ENCODE data around the gene GNPNAT1. TPM values are rescaled to one million over a fixed set of nuclear protein-coding genes. Genes with fewer than 3 reads are reported as not detected.

The GNPNAT1 gene
- total and polyA plus RNA-seq, 2 of the 4 experiments (the other 2 are of a cell fraction), result 19.4 to 30.5 TPM

DNA sequence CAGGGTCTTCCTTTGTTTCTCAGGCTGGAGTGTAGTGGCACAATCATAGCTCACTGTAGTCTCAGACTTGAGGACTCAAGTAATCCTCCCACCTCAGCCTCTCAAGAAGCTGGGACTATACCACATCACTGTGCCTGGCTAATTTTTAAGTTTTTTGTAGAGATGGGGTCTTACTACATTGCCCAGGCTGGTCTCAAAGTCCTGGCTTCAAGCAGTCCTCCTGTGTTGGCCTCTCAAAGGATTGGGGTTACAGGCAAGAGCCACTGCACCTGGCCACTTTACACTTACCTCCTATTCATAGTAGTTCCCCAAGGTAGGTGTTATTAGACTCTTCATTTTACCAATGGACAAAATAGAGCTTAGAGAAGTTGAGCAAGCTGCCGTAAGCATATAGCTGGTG, 32.3 kb downstream of the GNPNAT1 start:
- H3K27ac ChIP-seq (ENCODE audit: insufficient read depth, low read length), result no peak overlapping the region
- H3K27me3 ChIP-seq (ENCODE audit: control insufficient read depth, insufficient read depth, low read length), result no peaks in the 10 kb centered on the region
- H2AFZ ChIP-seq (replicated peaks; ENCODE audit: low read length, poor library complexity), result no peak overlapping the region
- BruUV-seq (replicated peaks), result no TSS peak
- ChIA-PET POLR2A (ENCODE audit: unreplicated experiment) (no interaction called here), CTCF (no interaction called here)
- no peak overlapping the region for H3K9ac ChIP-seq (ENCODE audit: low read depth, low read length)
- no peak overlapping the region for H3K4me2 ChIP-seq (ENCODE audit: low read depth, low read length)
- no peaks in the 10 kb centered on the region for H3K4me1 ChIP-seq (ENCODE audit: control insufficient read depth, insufficient read depth, low read length)
- no peak overlapping the region for H2BK20ac ChIP-seq (ENCODE audit: low read depth, low read length)
- ATAC-seq (ENCODE audit: low read depth), result no peak
- no peak overlapping the region for H2BK5ac ChIP-seq (ENCODE audit: low read depth, low read length, poor library complexity, severe bottlenecking)
- H2AK9ac ChIP-seq (replicated peaks; ENCODE audit: low read depth, low read length, poor library complexity), result no peak overlapping the region
- no peak overlapping the region for H3K23ac ChIP-seq (ENCODE audit: low read depth, low read length)
- H4K5ac ChIP-seq (ENCODE audit: low read depth, low read length), result no peak overlapping the region
- H4K8ac ChIP-seq (ENCODE audit: low read depth in 2 of 2, low read length in 2 of 2), result no peak overlapping the region
- no peak for DNase-seq
- TF ChIP-seq, protein P1, sequence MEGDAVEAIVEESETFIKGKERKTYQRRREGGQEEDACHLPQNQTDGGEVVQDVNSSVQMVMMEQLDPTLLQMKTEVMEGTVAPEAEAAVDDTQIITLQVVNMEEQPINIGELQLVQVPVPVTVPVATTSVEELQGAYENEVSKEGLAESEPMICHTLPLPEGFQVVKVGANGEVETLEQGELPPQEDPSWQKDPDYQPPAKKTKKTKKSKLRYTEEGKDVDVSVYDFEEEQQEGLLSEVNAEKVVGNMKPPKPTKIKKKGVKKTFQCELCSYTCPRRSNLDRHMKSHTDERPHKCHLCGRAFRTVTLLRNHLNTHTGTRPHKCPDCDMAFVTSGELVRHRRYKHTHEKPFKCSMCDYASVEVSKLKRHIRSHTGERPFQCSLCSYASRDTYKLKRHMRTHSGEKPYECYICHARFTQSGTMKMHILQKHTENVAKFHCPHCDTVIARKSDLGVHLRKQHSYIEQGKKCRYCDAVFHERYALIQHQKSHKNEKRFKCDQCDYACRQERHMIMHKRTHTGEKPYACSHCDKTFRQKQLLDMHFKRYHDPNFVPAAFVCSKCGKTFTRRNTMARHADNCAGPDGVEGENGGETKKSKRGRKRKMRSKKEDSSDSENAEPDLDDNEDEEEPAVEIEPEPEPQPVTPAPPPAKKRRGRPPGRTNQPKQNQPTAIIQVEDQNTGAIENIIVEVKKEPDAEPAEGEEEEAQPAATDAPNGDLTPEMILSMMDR (conservative IDR thresholded peaks at IDR 0.05; ENCODE audit: low read depth, low read length), result no peak
- TF ChIP-seq CHD1 (IDR thresholded peaks at IDR 0.05; ENCODE audit: low read depth, low read length) (no peak), CEBPB (IDR thresholded peaks at IDR 0.05; ENCODE audit: low read depth, low read length) (no peak), BHLHE40 (IDR thresholded peaks at IDR 0.05; ENCODE audit: low read depth, low read length) (no peak), MXI1 (IDR thresholded peaks at IDR 0.05; ENCODE audit: borderline replicate concordance, low read depth, low read length) (no peak), RFX5 (IDR thresholded peaks at IDR 0.05; ENCODE audit: low read depth, low read length) (no peak), NFE2L2 (IDR thresholded peaks at IDR 0.05; ENCODE audit: low read depth, low read length) (no peak), MAZ (IDR thresholded peaks at IDR 0.05; ENCODE audit: borderline replicate concordance, low read depth, low read length) (no peak), FOS (IDR thresholded peaks at IDR 0.05; ENCODE audit: low read depth, low read length) (no peak), SMC3 (IDR thresholded peaks at IDR 0.05; ENCODE audit: low read depth, low read length) (no peak), MAFK (IDR thresholded peaks at IDR 0.05; ENCODE audit: low read depth, low read length) (no peak), RCOR1 (IDR thresholded peaks at IDR 0.05; ENCODE audit: insufficient replicate concordance, low read length) (no peak), USF2 (IDR thresholded peaks at IDR 0.05; ENCODE audit: low read depth, low read length) (no peak), POLR2A (IDR thresholded peaks at IDR 0.05; ENCODE audit: low read depth, low read length) (no peak), ELK1 (IDR thresholded peaks at IDR 0.05; ENCODE audit: borderline replicate concordance, low read depth, low read length) (no peak), RAD21 (IDR thresholded peaks at IDR 0.05; ENCODE audit: low read length) (no peak)
- peaks cover 10% of the 10 kb centered on the region; the same call in 1 of the 2 replicates for H3K36me3 ChIP-seq (ENCODE audit: control insufficient read depth, insufficient read depth, low read length)
- no peak overlapping the region for H3K14ac ChIP-seq (replicated peaks; ENCODE audit: low read depth, low read length)
- H3K18ac ChIP-seq (ENCODE audit: low read depth, low read length), result no peak overlapping the region
- peaks cover 0 to 3% of the 10 kb centered on the region in 2 experiments; a peak in 1 of 4 replicates for H3K79me1 ChIP-seq (ENCODE audit: low read depth in 1 of 2, low read length in 2 of 2)
- WGBS, 2 experiments (ENCODE audit: extremely low coverage in 2 of 2, insufficient read length in 1 of 2), result no CpG with 5 or more reads among the region's 1 CpG
- no peaks in the 10 kb centered on the region for H3K9me1 ChIP-seq (ENCODE audit: insufficient read depth, low read length)
- H3K9me3 ChIP-seq (ENCODE audit: control insufficient read depth, insufficient read depth, low read length), result no peaks in the 10 kb centered on the region
- H2BK120ac ChIP-seq (ENCODE audit: low read depth, low read length), result no peak overlapping the region
- no peak overlapping the region for H4K91ac ChIP-seq (ENCODE audit: insufficient read depth, low read depth, low read length)
- intact Hi-C loops (cut with micrococcal nuclease) (no loop called here), dilution Hi-C loops (cut with HindIII; ENCODE audit: low sequenced_read_pairs, unreplicated experiment) (no loop called here), in situ Hi-C loops (cut with MboI; ENCODE audit: low sequenced_read_pairs) (no loop called here)
- no peaks in the 10 kb centered on the region for H4K20me1 ChIP-seq (ENCODE audit: insufficient read depth, low read length)
- H2BK15ac ChIP-seq (ENCODE audit: low read depth, low read length), result no peak overlapping the region
- H3K4me3 ChIP-seq (ENCODE audit: insufficient read depth, low read depth, low read length), result no peak overlapping the region
- no peak overlapping the region for H2AK5ac ChIP-seq (ENCODE audit: low read depth, low read length)
- no peak overlapping the region for H3K4ac ChIP-seq (ENCODE audit: low read depth, low read length)
- H3K56ac ChIP-seq (ENCODE audit: extremely low read depth, insufficient read depth, low read length), result no peak overlapping the region

All from IMR-90 (cell line).